ENCODE data around the gene DOCK1.

- TF ChIP-seq CTCF (IDR thresholded peaks at IDR 0.05) = no peak
- TF ChIP-seq POLR2A (IDR thresholded peaks at IDR 0.05) = no peak
These were observed 28.8 kb upstream of the DOCK1 start for GRCh38 chr10:126876456-126876855.
